GM19468 (cell line): ENCODE data around the gene QRSL1.
"Not testable (repeated sequence)": the region's sequence is repeated elsewhere in the genome, so short reads cannot be mapped to it uniquely, and the experiment has no call there.

Experiments used
- ATAC-seq: cut with Tn5 transposase; IDR thresholded peaks from one replicate; pipeline ENCODE4 v1.9.1; 2021; ENCODE audit warnings: mild to moderate bottlenecking, moderate library complexity, moderate number of reproducible peaks; ENCODE audit not compliant: unreplicated experiment; ENCODE audit errors: extremely low read depth

QRSL1 gene

GRCh38 chr6:106670236-106670635, 40.9 kb downstream of the QRSL1 start:
- ATAC-seq: no peak

- ATAC-seq: no peak
These were observed 42.3 kb downstream of the QRSL1 start for GRCh38 chr6:106671651-106672050.

- ATAC-seq: no peak
These were observed 45.3 kb downstream of the QRSL1 start for GRCh38 chr6:106674541-106675229.

GRCh38 chr6:106677282-106677681, 47.9 kb downstream of the QRSL1 start:
- ATAC-seq: no peak

- no peak for ATAC-seq
These were observed 54.6 kb downstream of the QRSL1 start for GRCh38 chr6:106684011-106684410.

GRCh38 chr6:106685833-106686232, 56.5 kb downstream of the QRSL1 start:
- ATAC-seq: no peak

- no peak for ATAC-seq
These were observed 59.0 kb downstream of the QRSL1 start for GRCh38 chr6:106688177-106688951.

GRCh38 chr6:106692112-106692818, 62.9 kb downstream of the QRSL1 start:
- no peak for ATAC-seq

- no peak for ATAC-seq
These were observed 63.4 kb downstream of the QRSL1 start for GRCh38 chr6:106692819-106693208.

- ATAC-seq: no peak
These were observed 64.0 kb downstream of the QRSL1 start for GRCh38 chr6:106693418-106693817.

- no peak for ATAC-seq
These were observed 65.0 kb downstream of the QRSL1 start for GRCh38 chr6:106694343-106694742.

GRCh38 chr6:106700581-106700980, 71.2 kb downstream of the QRSL1 start:
- ATAC-seq: no peak

- ATAC-seq: not testable (repeated sequence)
These were observed 71.8 kb downstream of the QRSL1 start for GRCh38 chr6:106701201-106701600.

GRCh38 chr6:106702046-106702445, 72.7 kb downstream of the QRSL1 start:
- peak; percentile 8 for ATAC-seq

GRCh38 chr6:106702451-106703110, 73.2 kb downstream of the QRSL1 start:
- ATAC-seq: peak; percentile 95

GRCh38 chr6:106704327-106704726, 74.9 kb downstream of the QRSL1 start:
- ATAC-seq: no peak

GRCh38 chr6:106705156-106705555, 75.8 kb downstream of the QRSL1 start:
- no peak for ATAC-seq

- ATAC-seq: no peak
These were observed 81.2 kb downstream of the QRSL1 start for GRCh38 chr6:106710580-106710979.

- no peak for ATAC-seq
These were observed 84.9 kb downstream of the QRSL1 start for GRCh38 chr6:106714281-106714680.

- ATAC-seq: no peak
These were observed 86.5 kb downstream of the QRSL1 start for GRCh38 chr6:106715922-106716321.

GRCh38 chr6:106716966-106717365, 87.6 kb downstream of the QRSL1 start:
- ATAC-seq: no peak
